ENCODE results near the gene CXCL17.

CXCL17 gene

GRCh38 chr19:42410371-42410770 is 32.4 kb downstream of the CXCL17 start:
- peaks cover 5% of the 10 kb centered on the region for H3K4me1 ChIP-seq (ENCODE audit: low read depth, poor library complexity, severe bottlenecking)
- H3K27ac ChIP-seq, result no peak overlapping the region
- H3K4me3 ChIP-seq (IDR thresholded peaks at IDR 0.05; ENCODE audit: insufficient read depth, low read depth, low read length), result no peak overlapping the region
- H3K27me3 ChIP-seq (ENCODE audit: insufficient read depth, low read depth), result no peaks in the 10 kb centered on the region
- no peak overlapping the region for H3K9ac ChIP-seq
- H3K36me3 ChIP-seq (ENCODE audit: insufficient read depth), result no peaks in the 10 kb centered on the region
- H2AFZ ChIP-seq (ENCODE audit: low read depth), result no peak overlapping the region
- no peak overlapping the region for H3K4me2 ChIP-seq
- H4K20me1 ChIP-seq (ENCODE audit: insufficient read depth), result no peaks in the 10 kb centered on the region
- TF ChIP-seq, protein P1, sequence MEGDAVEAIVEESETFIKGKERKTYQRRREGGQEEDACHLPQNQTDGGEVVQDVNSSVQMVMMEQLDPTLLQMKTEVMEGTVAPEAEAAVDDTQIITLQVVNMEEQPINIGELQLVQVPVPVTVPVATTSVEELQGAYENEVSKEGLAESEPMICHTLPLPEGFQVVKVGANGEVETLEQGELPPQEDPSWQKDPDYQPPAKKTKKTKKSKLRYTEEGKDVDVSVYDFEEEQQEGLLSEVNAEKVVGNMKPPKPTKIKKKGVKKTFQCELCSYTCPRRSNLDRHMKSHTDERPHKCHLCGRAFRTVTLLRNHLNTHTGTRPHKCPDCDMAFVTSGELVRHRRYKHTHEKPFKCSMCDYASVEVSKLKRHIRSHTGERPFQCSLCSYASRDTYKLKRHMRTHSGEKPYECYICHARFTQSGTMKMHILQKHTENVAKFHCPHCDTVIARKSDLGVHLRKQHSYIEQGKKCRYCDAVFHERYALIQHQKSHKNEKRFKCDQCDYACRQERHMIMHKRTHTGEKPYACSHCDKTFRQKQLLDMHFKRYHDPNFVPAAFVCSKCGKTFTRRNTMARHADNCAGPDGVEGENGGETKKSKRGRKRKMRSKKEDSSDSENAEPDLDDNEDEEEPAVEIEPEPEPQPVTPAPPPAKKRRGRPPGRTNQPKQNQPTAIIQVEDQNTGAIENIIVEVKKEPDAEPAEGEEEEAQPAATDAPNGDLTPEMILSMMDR (conservative IDR thresholded peaks at IDR 0.05; ENCODE audit: low read depth, low read length), result no peak
- no peaks in the 10 kb centered on the region for H3K79me2 ChIP-seq (ENCODE audit: insufficient read depth, low read depth)

DNA sequence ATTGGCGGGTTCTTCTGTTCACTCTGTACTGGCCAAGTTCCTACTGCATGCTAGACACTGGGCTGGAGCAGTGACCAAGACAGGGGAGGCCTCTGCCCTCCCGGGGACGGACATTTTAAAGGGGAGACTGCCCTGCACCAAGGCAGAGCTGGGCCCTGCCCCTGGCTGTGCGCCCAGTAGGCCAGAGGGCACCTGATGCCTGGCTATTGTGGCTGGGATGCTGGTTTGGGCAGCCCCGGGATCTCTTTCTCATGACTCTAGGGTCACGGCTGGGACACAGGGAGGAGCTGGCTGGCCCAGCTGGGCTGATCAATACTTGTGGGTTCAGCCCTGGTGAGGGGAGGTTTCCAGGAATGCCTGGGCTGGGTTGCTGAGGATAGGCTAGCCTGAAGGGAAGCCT is 33.3 kb downstream of the CXCL17 start:
- no peaks in the 10 kb centered on the region for H4K20me1 ChIP-seq (ENCODE audit: insufficient read depth)
- no peak overlapping the region for H2AFZ ChIP-seq (ENCODE audit: low read depth)
- H3K27me3 ChIP-seq (ENCODE audit: insufficient read depth, low read depth), result no peaks in the 10 kb centered on the region
- H3K9ac ChIP-seq, result no peak overlapping the region
- H3K4me3 ChIP-seq (IDR thresholded peaks at IDR 0.05; ENCODE audit: insufficient read depth, low read depth, low read length), result no peak overlapping the region
- H3K4me1 ChIP-seq (ENCODE audit: low read depth, poor library complexity, severe bottlenecking), result peaks cover 5% of the 10 kb centered on the region
- no peaks in the 10 kb centered on the region for H3K36me3 ChIP-seq (ENCODE audit: insufficient read depth)
- H3K27ac ChIP-seq, result no peak overlapping the region
- H3K79me2 ChIP-seq (ENCODE audit: insufficient read depth, low read depth), result no peaks in the 10 kb centered on the region
- no peak overlapping the region for H3K4me2 ChIP-seq
- TF ChIP-seq, protein P1 (conservative IDR thresholded peaks at IDR 0.05; ENCODE audit: low read depth, low read length), result no peak

DNA sequence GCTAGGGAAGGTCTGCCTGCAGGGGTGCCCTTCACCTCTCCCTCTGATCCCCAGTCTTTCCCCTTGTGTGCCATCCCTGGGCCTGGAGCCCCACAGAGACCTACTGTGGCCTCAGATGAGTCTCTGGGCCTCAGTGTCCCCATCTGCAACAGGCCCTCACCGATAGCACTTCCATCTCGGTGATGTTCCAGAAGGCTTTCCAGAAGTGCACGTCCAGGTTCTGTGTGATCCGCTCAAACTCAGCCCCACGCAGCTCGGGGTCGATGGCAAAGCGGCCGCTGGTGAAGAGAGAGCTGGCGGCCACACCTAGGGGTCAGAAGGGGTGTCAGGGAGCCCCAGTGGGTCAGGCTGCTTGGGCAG is 35.0 kb downstream of the CXCL17 start:
- TF ChIP-seq, protein P1 (conservative IDR thresholded peaks at IDR 0.05; ENCODE audit: low read depth, low read length), result no peak
- Histone ChIP-seq H3K9ac (no peak overlapping the region), H3K36me3 (ENCODE audit: insufficient read depth) (no peaks in the 10 kb centered on the region)

DNA sequence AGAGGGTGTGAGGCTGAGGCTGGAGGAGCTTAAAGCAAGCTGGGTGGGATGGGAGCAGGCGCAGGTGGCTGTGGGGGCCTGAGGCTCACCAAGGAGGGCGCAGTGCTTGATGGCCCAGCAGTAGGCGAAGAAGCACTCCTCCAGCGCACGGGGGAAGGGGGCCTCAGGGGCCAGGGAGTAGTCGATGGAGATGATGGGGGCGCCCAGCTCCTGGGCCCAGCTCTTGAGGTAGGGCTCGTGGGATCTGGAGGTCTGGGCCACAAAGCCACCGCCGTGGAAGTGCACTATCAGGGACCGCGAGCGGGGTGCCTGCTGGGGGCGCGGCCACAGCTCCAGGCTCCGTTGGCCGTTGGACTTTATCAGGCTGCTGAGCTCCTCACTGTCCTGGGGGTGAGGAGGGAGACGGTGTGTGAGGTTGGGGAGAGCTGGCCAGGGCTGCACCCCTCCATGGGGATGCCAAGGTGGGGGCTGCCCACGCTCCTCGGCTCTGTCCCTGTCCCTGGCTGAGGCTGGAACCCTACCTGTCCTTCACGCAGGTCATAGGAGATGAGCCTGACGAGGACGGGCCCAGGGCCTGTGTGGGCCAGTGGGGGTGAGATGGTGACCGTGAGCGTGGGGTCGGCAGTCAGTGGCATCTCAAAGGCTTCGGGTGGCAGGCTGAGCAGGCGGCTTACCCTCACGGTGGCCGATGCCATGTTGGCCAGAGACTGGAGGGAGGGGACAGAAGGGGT is 35.5 kb downstream of the CXCL17 start:
- Histone ChIP-seq H3K4me3 (IDR thresholded peaks at IDR 0.05; ENCODE audit: insufficient read depth, low read depth, low read length) (no peak overlapping the region), H3K36me3 (ENCODE audit: insufficient read depth) (no peaks in the 10 kb centered on the region), H2AFZ (ENCODE audit: low read depth) (no peak overlapping the region), H3K27me3 (ENCODE audit: insufficient read depth, low read depth) (no peaks in the 10 kb centered on the region), H3K9ac (no peak overlapping the region), H3K4me1 (ENCODE audit: low read depth, poor library complexity, severe bottlenecking) (peaks cover 5% of the 10 kb centered on the region), H3K27ac (no peak overlapping the region), H4K20me1 (ENCODE audit: insufficient read depth) (no peaks in the 10 kb centered on the region), H3K79me2 (ENCODE audit: insufficient read depth, low read depth) (no peaks in the 10 kb centered on the region), H3K4me2 (no peak overlapping the region)
- TF ChIP-seq, protein P1 (conservative IDR thresholded peaks at IDR 0.05; ENCODE audit: low read depth, low read length), result no peak

More for the DNA sequence above, 35.0 kb downstream of the CXCL17 start:
- Histone ChIP-seq H3K27me3 (ENCODE audit: insufficient read depth, low read depth) (no peaks in the 10 kb centered on the region), H4K20me1 (ENCODE audit: insufficient read depth) (no peaks in the 10 kb centered on the region), H3K79me2 (ENCODE audit: insufficient read depth, low read depth) (no peaks in the 10 kb centered on the region), H3K27ac (no peak overlapping the region), H3K4me3 (IDR thresholded peaks at IDR 0.05; ENCODE audit: insufficient read depth, low read depth, low read length) (no peak overlapping the region), H3K4me2 (no peak overlapping the region), H3K4me1 (ENCODE audit: low read depth, poor library complexity, severe bottlenecking) (peaks cover 5% of the 10 kb centered on the region), H2AFZ (ENCODE audit: low read depth) (no peak overlapping the region)

Measured in KMS-11 (cell line).